Activated CD8-positive, alpha-beta memory T cell treated with anti-CD3 and anti-CD28 coated beads for 48 hours (primary cell): ENCODE data around the gene ROS1.

Experiments
- DNase-seq, 3 experiments: peaks; one replicate each; pipeline ENCODE4 v3.0.0-alpha.2; 2020; ENCODE audit warnings: low read depth in 2 of 3, low spot score in 2 of 3

The ROS1 gene

DNA sequence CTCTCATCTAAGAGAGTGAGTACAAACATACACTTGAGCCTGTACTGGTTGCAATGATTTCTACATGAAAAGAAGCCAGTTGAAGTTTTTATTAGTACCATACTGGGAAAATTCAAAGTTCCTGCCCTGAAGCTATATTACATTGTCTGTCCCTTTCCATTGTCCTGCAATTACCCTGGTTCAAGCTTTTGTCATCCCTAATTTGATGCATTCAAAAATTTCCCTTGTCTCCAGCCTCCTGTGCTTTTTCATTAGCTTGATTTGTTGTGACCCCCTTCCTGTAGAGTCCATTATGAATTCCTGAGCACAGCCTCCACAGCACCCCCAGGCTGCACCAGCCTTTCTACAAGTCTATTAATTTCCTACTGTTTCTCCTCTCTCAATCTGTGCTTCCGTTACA, 114.0 kb downstream of the ROS1 start:
- no peak for DNase-seq

- DNase-seq, result no peak
These were observed 114.4 kb downstream of the ROS1 start for GRCh38 chr6:117311310-117311709.

DNA sequence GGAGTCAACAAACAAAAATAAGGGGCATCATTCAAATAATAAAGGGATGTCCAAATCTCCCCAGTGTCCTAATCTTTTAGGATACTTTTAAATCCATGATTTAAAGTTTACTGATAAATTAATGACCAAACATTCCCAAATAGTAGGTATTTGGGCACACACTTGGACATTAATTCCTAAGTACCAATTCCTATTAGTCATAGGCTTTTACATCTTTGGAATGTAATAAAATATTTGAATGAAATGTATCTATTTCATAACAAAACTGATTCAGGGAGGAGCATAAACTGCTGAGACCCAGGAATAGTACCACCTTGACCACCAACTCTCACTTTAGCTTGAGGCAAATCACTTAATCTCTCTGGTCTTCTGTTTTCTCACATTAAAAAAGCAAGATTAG, 116.1 kb downstream of the ROS1 start:
- DNase-seq, result no peak

- no peak for DNase-seq
These were observed 116.7 kb downstream of the ROS1 start for GRCh38 chr6:117309069-117309468.

DNA sequence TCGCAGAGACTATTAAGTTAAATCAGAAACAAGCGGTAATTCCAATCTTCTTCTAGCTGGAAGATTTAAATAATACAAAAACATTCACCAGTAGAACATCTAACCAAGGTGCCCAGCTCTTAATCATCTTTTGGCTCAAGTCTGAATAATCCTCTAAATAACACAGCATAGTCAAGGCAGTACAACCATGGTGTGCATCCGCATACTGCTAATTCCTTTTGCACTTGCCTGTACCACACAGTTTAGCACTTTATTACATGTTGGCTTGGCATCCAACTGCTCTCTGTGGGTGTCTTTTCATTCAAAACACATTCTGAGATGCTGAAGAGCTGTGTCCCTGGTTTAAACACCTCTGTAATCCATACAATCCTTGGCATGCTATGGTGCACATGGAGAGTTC, 118.1 kb downstream of the ROS1 start:
- no peak for DNase-seq

- DNase-seq, result no peak
These were observed 119.4 kb downstream of the ROS1 start for GRCh38 chr6:117306227-117306790.

- no peak for DNase-seq
These were observed 121.3 kb downstream of the ROS1 start for GRCh38 chr6:117304446-117304845.

- no peak for DNase-seq
These were observed 122.4 kb downstream of the ROS1 start for GRCh38 chr6:117303323-117303722.

DNA sequence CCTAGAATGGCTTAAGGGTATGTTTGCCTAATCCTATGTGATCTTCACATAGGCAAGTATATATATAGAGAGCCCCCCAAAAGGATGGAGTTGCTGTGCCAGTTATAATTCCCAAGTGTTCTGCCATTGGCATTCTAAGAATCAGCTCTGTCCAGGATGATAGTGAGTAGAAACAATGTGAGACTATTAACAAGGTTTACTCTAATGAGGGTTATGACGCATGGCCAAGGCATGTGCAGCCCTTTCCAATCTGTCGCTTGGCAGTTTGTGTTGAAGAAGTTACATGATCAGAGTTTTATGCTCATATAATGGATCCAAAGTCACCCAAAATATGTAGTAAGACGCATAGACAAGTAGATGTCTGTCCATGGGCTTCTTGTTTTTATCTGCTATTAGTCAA, 126.8 kb downstream of the ROS1 start:
- DNase-seq, result no peak

DNA sequence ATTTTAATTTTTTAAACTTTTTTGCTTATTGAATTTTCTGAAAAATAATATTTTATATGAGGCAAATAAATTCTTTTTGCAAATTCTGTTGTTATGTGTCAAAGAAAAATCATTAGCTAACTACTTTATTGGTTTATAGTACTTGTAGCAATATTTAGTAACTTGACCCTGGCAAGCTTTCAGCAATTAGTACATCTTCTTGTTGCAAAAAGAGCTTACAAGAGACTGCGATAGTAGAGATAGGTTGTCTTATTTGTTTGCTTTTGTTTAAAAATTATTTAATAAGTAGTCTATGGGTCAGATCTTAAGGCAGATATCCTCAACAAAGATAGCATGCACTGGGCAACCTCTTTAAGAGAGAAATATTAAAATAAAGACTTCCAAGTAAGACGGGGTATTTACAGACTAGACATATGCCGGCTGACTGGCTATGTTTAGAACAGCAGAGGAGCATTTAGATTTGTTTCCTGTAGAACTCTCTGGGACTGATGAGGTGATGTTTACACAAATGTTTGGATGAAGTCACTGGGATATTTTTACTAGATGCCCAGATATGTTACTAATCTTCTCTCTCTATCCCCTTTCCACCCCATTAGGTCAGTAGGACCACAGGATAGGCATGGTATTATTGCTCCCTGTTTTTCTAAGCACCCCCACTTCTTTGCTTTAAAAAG, 135.4 kb downstream of the ROS1 start:
- no peak for DNase-seq

DNA sequence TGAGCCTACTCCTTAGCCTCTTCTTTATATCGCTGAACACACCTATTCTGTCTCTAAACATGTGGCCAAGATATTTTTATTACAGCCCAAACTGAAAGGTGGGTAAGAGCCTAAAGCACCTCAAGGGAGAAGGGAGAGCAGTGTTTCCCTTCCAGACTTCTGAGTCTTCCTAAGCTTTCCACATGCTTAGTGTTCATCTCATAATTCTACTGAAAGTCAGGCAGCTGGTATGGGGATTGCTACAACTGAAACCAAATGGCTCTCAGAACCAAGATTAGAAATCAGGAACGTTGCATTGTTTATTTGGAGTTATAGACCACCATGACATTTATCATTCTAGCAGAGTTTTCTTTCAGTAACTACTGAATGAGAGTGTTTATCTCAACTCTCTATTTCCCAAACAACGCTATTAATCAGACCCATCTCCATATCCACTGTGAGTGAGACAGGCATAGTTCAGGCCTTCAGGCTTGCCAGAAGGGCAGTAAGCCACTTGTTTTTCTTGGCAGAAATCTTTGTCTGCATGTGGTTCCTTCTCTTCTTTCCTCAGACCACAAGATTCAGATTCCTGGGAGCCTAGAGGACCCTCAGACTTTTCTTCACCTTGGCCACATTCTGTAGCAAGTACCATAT, 137.5 kb downstream of the ROS1 start:
- no peak for DNase-seq

GRCh38 chr6:117280922-117281321, 144.8 kb downstream of the ROS1 start:
- DNase-seq, result no peak

- DNase-seq, result no peak
These were observed 148.9 kb downstream of the ROS1 start for GRCh38 chr6:117276778-117277316.

DNA sequence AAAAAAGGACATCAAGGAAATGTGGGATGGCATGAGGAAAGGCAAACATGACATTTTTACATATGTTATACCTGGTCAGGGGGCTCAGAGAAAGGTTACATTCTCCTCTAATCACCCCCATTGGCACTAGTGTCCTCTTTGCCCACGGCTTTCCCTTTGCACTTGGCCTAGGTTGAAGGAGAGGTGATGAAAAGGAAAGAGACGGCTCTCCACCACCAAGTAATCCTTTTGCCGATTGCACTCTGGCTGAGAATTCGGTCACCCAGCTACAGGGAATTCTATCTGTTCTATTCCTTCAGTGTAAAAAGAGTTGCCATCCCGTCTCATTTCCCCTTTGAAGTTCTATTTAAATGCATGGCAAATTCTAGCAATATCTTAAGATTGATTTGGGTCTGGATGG, 150.0 kb downstream of the ROS1 start:
- DNase-seq, result no peak

GRCh38 chr6:117275205-117275604, 150.5 kb downstream of the ROS1 start:
- DNase-seq, result no peak

DNA sequence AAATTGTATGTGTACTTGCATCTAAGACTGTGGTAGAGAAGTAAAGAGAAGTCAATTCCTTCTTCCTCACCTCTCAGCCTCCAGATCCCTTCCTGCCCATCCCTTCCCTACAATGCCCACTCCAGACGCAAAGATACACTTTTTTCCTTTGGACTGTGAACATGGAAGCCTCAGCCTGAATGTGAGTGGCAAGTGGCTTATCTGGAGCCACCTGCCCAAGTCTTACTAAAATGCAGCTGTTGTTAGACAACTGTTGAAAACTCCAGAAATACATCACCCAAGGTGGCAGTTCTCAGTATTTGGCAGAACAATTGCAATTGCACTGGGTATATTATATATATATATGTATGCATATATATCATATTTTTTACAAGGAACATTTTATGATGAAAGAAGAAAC, 152.9 kb downstream of the ROS1 start:
- no peak for DNase-seq

- DNase-seq, result no peak
These were observed 153.5 kb downstream of the ROS1 start for GRCh38 chr6:117272032-117272866.

DNA sequence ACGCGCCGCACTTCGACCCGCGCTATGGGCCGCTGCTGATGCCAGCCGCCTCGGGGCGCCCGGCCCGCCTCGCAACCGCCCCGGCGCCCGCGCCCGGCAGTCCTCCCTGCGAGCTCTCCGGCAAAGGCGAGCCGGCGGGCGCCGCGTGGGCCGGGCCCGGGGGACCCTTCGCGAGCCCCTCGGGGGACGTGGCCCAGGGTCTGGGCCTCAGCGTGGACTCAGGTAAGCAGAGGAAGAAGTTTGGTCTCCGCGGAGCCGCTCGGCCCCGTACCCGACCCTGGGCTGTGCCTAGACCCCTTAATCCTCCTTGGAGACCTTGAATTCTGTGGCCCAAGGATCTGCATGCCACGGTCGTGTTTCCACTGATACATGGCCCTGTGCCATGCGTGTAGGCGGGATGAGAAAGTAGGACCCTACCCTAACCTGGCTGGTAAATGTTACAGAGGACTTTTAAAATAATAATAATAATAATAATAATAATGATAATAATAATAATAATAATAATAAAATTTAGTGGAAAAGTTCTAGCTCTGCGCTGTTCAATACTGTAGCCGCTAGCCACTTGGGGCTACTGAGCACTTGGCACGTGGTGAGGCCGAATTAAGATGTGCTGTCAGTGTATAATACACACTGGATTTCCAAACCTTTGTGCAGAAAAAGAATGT, 154.8 kb downstream of the ROS1 start:
- DNase-seq, result no peak

- no peak for DNase-seq
These were observed 155.5 kb downstream of the ROS1 start for GRCh38 chr6:117270055-117270842.

DNA sequence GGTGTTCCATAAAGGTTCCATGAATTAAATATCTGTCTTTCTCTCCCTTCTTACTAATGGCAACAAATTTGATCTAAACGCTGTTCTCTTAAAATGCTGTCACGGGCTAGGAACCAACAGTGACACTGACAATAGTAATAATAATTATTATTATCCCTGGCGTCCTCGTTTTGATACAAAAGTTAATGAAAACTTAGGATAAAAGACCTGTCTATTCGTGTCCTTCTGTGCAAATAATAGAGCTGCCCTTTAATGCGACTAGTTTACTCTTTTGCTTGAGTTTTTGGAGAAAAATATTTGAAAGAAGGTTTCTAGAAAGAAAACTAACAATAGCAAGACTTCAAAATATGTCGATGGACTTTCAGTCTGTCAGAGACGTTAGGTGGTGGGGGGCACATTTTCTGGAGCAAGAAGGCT, 156.1 kb downstream of the ROS1 start:
- DNase-seq, result no peak
